ENCODE data around the gene NUFIP2. TPM values are rescaled to one million over a fixed set of nuclear protein-coding genes. Genes with fewer than 3 reads are reported as not detected.
"Not testable (repeated sequence)": the region's sequence is repeated elsewhere in the genome, so short reads cannot be mapped to it uniquely, and the experiment has no call there.

NUFIP2 gene
- total RNA-seq, 1 donor from 2014 or later: 35.8 TPM

DNA sequence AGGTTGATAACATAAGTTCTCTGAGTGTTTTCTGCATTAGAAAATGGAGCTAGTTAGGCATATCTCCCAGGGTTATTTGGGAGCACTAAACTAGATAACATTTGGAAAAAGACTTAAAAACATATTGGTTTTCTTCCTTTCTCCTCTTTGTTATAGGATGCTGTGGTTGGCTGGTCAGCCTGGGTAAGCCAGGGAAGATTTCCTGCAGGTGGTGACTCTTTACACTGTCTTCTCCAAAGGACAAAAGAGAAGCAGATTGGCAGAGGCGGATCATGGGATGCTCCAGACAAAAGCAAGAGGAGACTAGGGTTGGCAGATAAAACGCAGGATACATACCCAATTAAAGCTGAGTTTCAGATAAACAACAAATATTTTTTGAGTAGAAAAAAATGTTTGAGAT is 53.5 kb downstream of the NUFIP2 start:
- no peak overlapping the region for H3K4me3 ChIP-seq (ENCODE audit: low read depth, low read length)
- no peak for DNase-seq (ENCODE audit: low read depth)
- TF ChIP-seq, protein P1, sequence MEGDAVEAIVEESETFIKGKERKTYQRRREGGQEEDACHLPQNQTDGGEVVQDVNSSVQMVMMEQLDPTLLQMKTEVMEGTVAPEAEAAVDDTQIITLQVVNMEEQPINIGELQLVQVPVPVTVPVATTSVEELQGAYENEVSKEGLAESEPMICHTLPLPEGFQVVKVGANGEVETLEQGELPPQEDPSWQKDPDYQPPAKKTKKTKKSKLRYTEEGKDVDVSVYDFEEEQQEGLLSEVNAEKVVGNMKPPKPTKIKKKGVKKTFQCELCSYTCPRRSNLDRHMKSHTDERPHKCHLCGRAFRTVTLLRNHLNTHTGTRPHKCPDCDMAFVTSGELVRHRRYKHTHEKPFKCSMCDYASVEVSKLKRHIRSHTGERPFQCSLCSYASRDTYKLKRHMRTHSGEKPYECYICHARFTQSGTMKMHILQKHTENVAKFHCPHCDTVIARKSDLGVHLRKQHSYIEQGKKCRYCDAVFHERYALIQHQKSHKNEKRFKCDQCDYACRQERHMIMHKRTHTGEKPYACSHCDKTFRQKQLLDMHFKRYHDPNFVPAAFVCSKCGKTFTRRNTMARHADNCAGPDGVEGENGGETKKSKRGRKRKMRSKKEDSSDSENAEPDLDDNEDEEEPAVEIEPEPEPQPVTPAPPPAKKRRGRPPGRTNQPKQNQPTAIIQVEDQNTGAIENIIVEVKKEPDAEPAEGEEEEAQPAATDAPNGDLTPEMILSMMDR (IDR thresholded peaks at IDR 0.05; ENCODE audit: insufficient read depth, low read length, poor library complexity, severe bottlenecking): no peak
- H3K27me3 ChIP-seq (ENCODE audit: control insufficient read depth, insufficient read depth, low read length): no peaks in the 10 kb centered on the region
- no peaks in the 10 kb centered on the region for H3K36me3 ChIP-seq (ENCODE audit: control insufficient read depth, insufficient read depth, low read length)

DNA sequence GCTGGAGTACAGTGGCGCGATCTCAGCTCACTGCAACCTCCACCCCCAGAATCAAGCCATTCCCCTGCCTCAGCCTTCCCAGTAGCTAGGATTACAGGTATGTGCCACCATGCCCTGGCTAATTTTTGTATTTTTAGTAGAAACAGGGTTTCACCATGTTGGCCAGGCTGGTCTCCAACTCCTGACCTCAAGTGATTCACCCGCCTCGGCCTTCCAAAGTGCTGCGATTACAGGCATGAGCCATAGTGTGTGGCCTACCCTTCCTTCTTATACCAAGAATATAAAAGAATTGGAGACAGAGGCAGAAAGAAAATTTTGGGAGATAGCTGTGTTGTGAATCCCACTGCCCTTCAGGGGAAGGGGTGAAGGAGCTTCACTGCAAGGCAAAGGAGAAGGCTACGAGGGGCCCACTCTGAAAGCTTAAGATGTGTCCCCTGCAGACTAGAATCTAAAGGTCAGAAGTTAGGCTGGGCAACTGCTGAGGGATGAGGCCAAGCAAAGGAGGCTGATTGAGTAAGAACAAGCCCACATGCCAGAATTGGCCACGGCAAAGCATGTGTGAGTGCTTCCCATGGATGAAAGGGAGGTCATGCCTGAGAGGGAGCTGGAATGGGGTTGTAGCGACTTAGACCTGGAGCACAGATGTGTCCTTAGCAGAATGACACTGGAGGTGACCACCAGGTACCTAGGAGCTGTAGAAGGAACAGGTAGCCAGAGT is 55.7 kb downstream of the NUFIP2 start:
- H3K4me3 ChIP-seq (ENCODE audit: low read depth, low read length): no peak overlapping the region
- no peak for DNase-seq (ENCODE audit: low read depth)
- no peaks in the 10 kb centered on the region for H3K27me3 ChIP-seq (ENCODE audit: control insufficient read depth, insufficient read depth, low read length)
- H3K36me3 ChIP-seq (ENCODE audit: control insufficient read depth, insufficient read depth, low read length): no peaks in the 10 kb centered on the region
- TF ChIP-seq, protein P1 (IDR thresholded peaks at IDR 0.05; ENCODE audit: insufficient read depth, low read length, poor library complexity, severe bottlenecking): no peak

DNA sequence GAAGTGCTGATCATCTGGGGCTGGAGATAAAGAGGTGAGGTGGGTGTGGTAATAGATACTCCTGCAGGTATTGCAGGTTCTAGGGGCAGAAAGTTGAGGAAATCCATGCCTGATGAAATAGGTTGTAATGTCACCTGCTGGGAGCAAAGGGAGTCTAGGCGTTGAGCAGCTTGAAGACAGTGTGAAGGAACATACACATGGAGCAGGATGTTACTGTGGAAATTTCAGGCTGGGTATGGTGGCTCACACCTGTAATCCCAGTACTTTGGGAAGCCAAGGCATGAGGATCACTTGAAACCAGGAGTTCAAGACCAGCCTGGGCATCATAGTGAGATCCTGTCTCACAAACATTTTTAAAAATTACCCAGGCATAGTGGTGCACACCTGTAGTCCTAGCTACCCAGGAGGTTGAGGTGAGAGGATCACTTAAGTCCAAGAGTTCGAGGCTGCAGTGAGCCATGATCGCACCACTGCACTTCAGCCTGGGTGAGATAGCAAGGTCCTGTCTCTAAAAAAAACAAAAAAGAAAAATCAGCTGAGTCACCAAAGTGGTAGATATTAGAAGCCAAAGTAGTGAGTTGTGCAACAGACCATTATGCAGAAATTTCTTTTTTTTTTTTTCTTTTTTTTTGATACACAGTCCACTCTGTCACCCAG is 56.3 kb downstream of the NUFIP2 start:
- no peaks in the 10 kb centered on the region for H3K36me3 ChIP-seq (ENCODE audit: control insufficient read depth, insufficient read depth, low read length)
- DNase-seq (ENCODE audit: low read depth): no peak
- TF ChIP-seq, protein P1 (IDR thresholded peaks at IDR 0.05; ENCODE audit: insufficient read depth, low read length, poor library complexity, severe bottlenecking): no peak
- no peaks in the 10 kb centered on the region for H3K27me3 ChIP-seq (ENCODE audit: control insufficient read depth, insufficient read depth, low read length)
- H3K4me3 ChIP-seq (ENCODE audit: low read depth, low read length): no peak overlapping the region

DNA sequence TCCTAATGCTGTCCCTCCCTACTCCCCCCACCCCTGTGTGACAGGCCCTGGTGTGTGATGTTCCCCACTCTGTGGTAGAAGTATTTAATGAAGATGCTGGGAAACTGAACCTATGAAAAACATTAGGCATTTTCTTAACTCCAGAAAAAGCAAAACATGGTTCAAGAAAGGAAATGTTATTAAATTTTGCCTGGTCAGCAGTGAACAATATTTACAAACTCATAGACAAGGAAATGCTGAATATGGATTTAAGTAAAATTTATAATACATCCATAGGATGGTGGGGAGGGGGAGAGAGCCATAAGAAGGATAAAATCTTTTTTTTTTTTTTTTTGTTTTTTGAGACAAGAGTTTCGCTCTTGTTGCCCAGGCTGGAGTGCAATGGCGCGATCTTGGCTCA is 58.0 kb downstream of the NUFIP2 start:
- no peaks in the 10 kb centered on the region for H3K27me3 ChIP-seq (ENCODE audit: control insufficient read depth, insufficient read depth, low read length)
- no peak for DNase-seq (ENCODE audit: low read depth)
- H3K4me3 ChIP-seq (ENCODE audit: low read depth, low read length): no peak overlapping the region
- no peaks in the 10 kb centered on the region for H3K36me3 ChIP-seq (ENCODE audit: control insufficient read depth, insufficient read depth, low read length)
- TF ChIP-seq, protein P1 (IDR thresholded peaks at IDR 0.05; ENCODE audit: insufficient read depth, low read length, poor library complexity, severe bottlenecking): no peak

DNA sequence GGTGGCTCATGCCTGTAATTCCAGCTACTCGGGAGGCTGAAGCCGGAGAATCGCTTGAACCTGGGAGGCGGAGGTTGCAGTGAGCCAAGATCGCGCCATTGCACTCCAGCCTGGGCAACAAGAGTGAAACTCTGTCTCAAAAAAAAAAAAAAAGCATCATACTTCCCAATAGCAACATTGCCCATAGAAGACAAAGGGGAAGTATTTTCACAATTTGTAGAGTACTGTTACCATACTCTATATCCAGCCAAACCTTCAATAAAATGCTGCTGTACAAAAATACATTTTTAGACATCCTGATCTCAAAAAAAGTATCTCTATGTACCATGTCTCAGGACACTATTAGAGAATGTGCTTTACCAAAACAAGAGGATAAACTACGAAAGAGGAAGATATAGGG is 59.0 kb downstream of the NUFIP2 start:
- not testable (repeated sequence) for DNase-seq (ENCODE audit: low read depth); H3K36me3 ChIP-seq (ENCODE audit: control insufficient read depth, insufficient read depth, low read length); H3K4me3 ChIP-seq (ENCODE audit: low read depth, low read length); H3K27me3 ChIP-seq (ENCODE audit: control insufficient read depth, insufficient read depth, low read length)

DNA sequence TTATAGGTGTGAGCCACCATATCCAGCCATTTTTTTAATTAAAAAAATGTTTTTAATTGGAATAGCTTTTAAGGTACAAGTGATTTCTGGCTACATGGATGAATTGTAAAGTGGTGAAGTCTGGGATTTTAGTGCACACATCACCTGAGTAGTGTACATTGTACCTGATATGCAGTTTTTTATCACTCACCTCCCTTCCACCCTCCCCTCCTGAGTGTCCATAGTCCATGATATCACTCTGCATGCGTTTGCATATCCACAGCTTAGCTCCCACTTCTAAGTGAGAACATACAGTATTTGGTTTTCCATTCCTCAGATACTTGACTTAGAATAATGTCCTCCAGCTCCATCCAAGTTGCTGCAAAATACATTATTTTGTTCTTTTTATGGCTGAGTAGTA is 60.6 kb downstream of the NUFIP2 start:
- H3K4me3 ChIP-seq (ENCODE audit: low read depth, low read length): no peak overlapping the region
- H3K27me3 ChIP-seq (ENCODE audit: control insufficient read depth, insufficient read depth, low read length): no peaks in the 10 kb centered on the region
- no peaks in the 10 kb centered on the region for H3K36me3 ChIP-seq (ENCODE audit: control insufficient read depth, insufficient read depth, low read length)
- no peak for DNase-seq (ENCODE audit: low read depth)
- TF ChIP-seq, protein P1 (IDR thresholded peaks at IDR 0.05; ENCODE audit: insufficient read depth, low read length, poor library complexity, severe bottlenecking): no peak

Data from kidney epithelial cell (primary cell).